Measurements from ENCODE around the gene WDR55. TPM values are rescaled to one million over a fixed set of nuclear protein-coding genes. Genes with fewer than 3 reads are reported as not detected.
A peak's percentile ranks its signal among the peaks of the same experiment; 100 is the strongest.
"Not testable (repeated sequence)": the region's sequence is repeated elsewhere in the genome, so short reads cannot be mapped to it uniquely, and the experiment has no call there.

The WDR55 gene
- total and polyA plus RNA-seq, 3 donors from 2014 or later = 11.7 to 21.1 (median 17.6) TPM

DNA sequence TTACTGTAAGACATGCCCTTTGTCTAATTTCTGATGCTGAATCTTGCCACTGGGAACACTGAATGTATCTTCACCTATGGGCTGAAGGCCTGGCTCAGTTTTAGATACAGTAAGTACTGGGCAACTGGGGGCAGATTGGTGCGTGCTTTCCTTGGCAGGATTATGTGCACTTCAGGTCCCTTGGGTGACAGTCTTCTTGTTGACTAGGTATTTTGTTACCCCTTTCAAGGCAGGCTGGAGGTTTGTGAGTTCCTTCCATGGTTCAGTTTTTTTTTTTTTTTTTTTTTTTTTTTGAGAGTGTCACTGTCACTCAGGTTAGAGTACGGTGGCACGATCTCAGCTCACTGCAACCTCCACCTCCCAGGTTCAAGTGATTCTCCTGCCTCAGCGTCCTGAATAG, 43.1 kb downstream of the WDR55 start:
- intact Hi-C loops (cut with DNase I; ENCODE audit: low total_unique reads) = loop anchor here (10.0 kb wide), 1 partner anchor 63 kb away; the partner anchor contains the start of genes IK and NDUFA2

GRCh38 chr5:140708787-140709186, 44.1 kb downstream of the WDR55 start:
- intact Hi-C loops (cut with DNase I; ENCODE audit: low total_unique reads) = loop anchor here (10.0 kb wide), 1 partner anchor 64 kb away; the partner anchor contains the start of genes IK and NDUFA2
- not testable (repeated sequence) for H3K4me3 ChIP-seq; DNase-seq; H3K9me3 ChIP-seq; H3K4me1 ChIP-seq; H3K27ac ChIP-seq; H3K36me3 ChIP-seq (ENCODE audit: low read depth, missing control alignments); H3K27me3 ChIP-seq
- 79 to 82% methylated on average over 9 of the region's 9 CpGs for WGBS, 2 donors

More for the DNA sequence above, 43.1 kb downstream of the WDR55 start:
- no peaks in the 10 kb centered on the region for H3K27me3 ChIP-seq
- no peak overlapping the region for H3K27ac ChIP-seq
- H3K36me3 ChIP-seq (ENCODE audit: low read depth, missing control alignments) = no peaks in the 10 kb centered on the region
- H3K4me1 ChIP-seq = no peaks in the 10 kb centered on the region
- no peak for DNase-seq
- TF ChIP-seq POLR2A (IDR thresholded peaks at IDR 0.05) = no peak
- TF ChIP-seq, protein P1, sequence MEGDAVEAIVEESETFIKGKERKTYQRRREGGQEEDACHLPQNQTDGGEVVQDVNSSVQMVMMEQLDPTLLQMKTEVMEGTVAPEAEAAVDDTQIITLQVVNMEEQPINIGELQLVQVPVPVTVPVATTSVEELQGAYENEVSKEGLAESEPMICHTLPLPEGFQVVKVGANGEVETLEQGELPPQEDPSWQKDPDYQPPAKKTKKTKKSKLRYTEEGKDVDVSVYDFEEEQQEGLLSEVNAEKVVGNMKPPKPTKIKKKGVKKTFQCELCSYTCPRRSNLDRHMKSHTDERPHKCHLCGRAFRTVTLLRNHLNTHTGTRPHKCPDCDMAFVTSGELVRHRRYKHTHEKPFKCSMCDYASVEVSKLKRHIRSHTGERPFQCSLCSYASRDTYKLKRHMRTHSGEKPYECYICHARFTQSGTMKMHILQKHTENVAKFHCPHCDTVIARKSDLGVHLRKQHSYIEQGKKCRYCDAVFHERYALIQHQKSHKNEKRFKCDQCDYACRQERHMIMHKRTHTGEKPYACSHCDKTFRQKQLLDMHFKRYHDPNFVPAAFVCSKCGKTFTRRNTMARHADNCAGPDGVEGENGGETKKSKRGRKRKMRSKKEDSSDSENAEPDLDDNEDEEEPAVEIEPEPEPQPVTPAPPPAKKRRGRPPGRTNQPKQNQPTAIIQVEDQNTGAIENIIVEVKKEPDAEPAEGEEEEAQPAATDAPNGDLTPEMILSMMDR (IDR thresholded peaks at IDR 0.05) = no peak
- H3K4me3 ChIP-seq = no peak overlapping the region
- H3K9me3 ChIP-seq = no peaks in the 10 kb centered on the region
- WGBS, 2 donors = 91 to 92% methylated on average over 4 of the region's 4 CpGs

GRCh38 chr5:140710899-140711552, 46.3 kb downstream of the WDR55 start:
- 2% methylated on average over 26 to 27 of the region's 27 CpGs for WGBS, 2 donors
- Histone ChIP-seq H3K27me3 (no peaks in the 10 kb centered on the region), H3K4me1 (no peaks in the 10 kb centered on the region), H3K36me3 (ENCODE audit: low read depth, missing control alignments) (no peaks in the 10 kb centered on the region), H3K4me3 (peak overlapping the region; percentile 54 to 64), H3K9me3 (no peaks in the 10 kb centered on the region), H3K27ac (peak overlapping the region; percentile 66 to 81)
- no peak for TF ChIP-seq POLR2A (IDR thresholded peaks at IDR 0.05)
- TF ChIP-seq, protein P1 (IDR thresholded peaks at IDR 0.05) = no peak
- intact Hi-C loops (cut with DNase I; ENCODE audit: low total_unique reads) = loop anchor here (10.0 kb wide), 1 partner anchor 336 kb away; no protein-coding TSS in a partner anchor
- DNase-seq = peak; percentile 92

DNA sequence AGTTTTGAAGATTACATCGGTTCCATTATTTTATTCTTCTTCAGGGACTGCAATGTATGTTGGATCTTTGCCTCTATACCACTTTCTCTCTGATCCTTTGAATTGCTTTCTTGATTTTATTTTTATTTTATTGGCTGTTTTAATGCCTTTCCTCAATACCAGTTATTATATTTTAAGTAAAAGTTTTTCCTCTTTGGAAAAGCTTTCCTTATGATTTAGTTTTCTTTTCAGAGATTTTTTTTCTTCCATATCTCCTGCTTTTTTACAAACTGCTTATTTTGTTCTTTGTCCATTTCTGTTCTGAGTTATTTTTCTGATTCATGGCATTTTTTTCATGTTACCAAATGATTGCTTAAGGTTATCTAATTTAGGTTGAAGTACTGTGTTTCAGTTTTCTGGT, 47.1 kb downstream of the WDR55 start:
- DNase-seq = no peak
- H3K4me3 ChIP-seq = no peak overlapping the region
- WGBS, 2 donors = 67 to 70% methylated on average over 1 of the region's 1 CpG
- H3K4me1 ChIP-seq = no peaks in the 10 kb centered on the region
- H3K27me3 ChIP-seq = no peaks in the 10 kb centered on the region
- H3K9me3 ChIP-seq = no peaks in the 10 kb centered on the region
- TF ChIP-seq, protein P1 (IDR thresholded peaks at IDR 0.05) = no peak
- no peak for TF ChIP-seq POLR2A (IDR thresholded peaks at IDR 0.05)
- no peaks in the 10 kb centered on the region for H3K36me3 ChIP-seq (ENCODE audit: low read depth, missing control alignments)
- H3K27ac ChIP-seq = no peak overlapping the region
- intact Hi-C loops (cut with DNase I; ENCODE audit: low total_unique reads) = loop anchor here (10.0 kb wide), 1 partner anchor 337 kb away; no protein-coding TSS in a partner anchor

DNA sequence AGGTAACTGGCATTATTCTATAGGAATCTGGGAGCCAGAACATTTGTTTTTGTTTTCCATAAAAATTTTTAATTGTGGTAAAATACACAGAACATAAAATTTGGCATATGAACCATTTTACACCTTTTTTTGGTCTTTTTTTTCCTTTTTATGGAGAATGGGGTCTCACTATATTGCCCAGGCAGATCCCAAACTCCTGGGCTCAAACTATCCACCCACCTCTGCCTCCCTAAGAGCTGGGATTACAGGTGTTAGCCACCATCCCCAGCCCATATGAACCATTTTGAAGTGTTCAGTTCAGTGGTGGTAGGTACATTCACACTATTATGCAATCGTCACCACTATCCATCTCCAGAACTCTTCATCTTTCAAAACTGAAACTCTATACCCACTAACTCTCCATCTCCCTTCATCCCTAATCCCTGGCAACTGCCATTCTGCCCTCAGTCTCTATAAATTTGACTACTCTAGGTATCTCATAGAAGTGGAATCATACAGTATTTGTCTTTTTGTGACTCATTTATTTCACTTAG, 48.9 kb downstream of the WDR55 start:
- Histone ChIP-seq H3K27ac (no peak overlapping the region), H3K4me3 (no peak overlapping the region), H3K27me3 (no peaks in the 10 kb centered on the region), H3K36me3 (ENCODE audit: low read depth, missing control alignments) (no peaks in the 10 kb centered on the region), H3K4me1 (no peaks in the 10 kb centered on the region), H3K9me3 (no peaks in the 10 kb centered on the region)
- WGBS, 2 donors = 88 to 90% methylated on average over 1 of the region's 1 CpG
- intact Hi-C loops (cut with DNase I; ENCODE audit: low total_unique reads) = loop anchor here (10.0 kb wide), 1 partner anchor 339 kb away; no protein-coding TSS in a partner anchor
- TF ChIP-seq, protein P1 (IDR thresholded peaks at IDR 0.05) = no peak
- no peak for TF ChIP-seq POLR2A (IDR thresholded peaks at IDR 0.05)
- no peak for DNase-seq

GRCh38 chr5:140716238-140716637, 51.5 kb downstream of the WDR55 start:
- intact Hi-C loops (cut with DNase I; ENCODE audit: low total_unique reads) = loop anchor here (10.0 kb wide), 1 partner anchor 341 kb away; no protein-coding TSS in a partner anchor

More at GRCh38 chr5:140716238-140716637, 51.5 kb downstream of the WDR55 start:
- H3K27ac ChIP-seq; H3K9me3 ChIP-seq; H3K4me3 ChIP-seq; H3K27me3 ChIP-seq; DNase-seq; H3K4me1 ChIP-seq; H3K36me3 ChIP-seq (ENCODE audit: low read depth, missing control alignments): not testable (repeated sequence)
- WGBS, 2 donors = 90 to 91% methylated on average over 2 of the region's 2 CpGs
